Stimulated activated CD4-positive, alpha-beta T cell treated with anti-CD3 and anti-CD28 coated beads, Interleukin-2, amount 100 ng/mL, for 48 hours (primary cell): ENCODE data around the gene RSPH1.
A peak's percentile ranks its signal among the peaks of the same experiment; 100 is the strongest.

Experiments used
- DNase-seq, 2 donors: peaks; one replicate each; pipeline ENCODE4 v3.0.0-alpha.2; 2020

The RSPH1 gene

DNA sequence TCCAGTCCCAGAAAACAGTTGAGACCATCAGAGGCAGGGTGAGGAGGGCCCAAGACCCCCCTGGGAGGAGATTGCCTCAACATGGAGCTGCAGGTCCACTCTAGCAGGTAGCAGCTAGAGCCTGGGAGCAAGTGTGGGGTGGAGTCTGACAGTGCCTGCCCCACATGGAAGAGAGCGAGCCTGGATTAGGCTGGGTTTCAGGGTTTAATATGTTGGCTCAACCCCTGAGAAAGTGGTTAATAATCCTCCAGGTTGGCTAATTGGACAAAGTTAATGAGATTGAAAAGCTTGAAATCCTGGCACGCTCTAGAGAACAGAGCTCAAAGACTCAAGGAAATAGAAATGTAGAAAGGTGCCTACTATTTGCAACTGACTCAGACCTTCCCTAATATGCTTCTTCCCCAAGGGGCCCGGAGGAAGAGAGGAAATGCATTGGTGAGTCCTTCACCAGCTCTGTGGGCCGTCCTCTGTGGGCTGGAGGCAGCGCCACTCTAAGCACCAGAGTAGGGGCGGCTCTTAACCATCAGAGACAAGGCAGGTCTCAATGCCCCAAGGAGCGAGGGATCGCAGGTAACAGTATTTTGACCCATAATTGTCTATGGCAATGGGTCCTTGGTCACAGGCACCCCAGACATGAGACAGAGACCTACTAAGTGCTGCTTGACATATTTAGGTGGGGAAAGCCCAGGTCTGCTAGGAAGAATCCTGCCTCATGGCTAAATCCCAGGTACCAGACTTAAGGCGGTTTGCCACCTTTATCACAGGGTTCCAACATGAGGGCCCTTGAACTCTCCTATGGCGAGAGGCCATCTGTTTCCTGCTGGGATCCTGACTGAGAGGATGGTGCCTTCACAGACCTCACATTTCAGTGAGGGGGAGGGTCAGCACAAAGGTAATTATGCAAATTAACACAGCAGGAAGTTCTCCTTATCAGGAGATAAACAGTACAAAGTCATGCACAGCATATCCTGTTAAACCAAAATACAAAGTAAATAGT is 33.8 kb downstream of the RSPH1 start:
- no peak for DNase-seq

DNA sequence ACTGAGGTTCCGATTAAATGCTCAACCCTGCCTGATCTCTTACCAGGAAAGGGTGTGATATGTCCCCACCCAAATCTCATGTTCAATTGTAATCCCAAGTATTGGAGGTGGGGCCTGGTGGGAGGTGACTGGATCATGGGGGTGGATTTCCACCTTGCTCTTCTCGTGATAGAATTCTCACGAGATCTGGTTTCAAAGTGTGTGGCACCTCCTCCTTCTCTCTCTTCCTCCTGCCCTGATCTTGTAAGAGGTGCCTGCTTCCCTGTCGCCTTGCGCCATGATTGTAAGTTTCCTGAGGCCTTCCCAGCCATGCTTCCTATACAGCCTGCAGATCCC is 34.9 kb downstream of the RSPH1 start:
- DNase-seq = no peak

DNA sequence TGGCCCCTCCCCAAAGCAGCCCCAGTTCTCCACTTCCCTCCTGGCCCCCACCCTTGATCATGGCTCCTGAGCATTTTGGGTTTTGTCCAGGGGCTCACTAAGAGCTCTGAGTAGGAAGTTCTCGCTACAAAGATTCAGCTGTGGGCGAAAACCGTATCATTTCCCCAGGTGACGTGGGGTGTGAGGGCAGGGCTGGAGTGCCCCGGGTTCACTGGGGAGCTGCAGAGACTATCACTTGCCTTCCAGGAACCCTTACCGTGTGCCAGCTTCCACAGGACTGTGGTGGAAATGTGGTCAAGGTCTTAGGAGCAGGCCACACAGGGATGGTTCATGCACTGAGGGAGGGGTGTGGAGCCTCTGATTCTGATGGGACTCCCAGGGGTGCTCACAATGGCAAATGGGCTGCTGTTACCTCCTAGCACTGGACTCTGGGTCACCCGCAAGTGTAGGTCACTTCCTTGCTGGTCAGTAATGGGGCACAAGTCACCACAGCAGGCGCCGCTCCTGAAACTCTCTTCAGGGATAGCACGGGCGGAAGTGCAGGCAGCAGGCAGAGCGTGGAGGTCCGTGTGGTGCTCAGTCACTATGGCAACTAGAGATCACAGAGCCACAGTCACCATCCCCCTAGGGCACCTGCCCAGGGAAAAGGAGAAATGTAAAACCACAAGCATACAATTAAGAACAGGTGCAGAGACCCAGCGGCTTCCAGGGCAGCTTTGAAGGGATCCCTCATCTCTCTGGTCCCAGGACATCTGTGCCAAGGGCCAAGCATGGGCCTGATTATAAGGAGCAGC is 35.4 kb downstream of the RSPH1 start:
- DNase-seq = peak in 1 of 2 donors; percentile 32

DNA sequence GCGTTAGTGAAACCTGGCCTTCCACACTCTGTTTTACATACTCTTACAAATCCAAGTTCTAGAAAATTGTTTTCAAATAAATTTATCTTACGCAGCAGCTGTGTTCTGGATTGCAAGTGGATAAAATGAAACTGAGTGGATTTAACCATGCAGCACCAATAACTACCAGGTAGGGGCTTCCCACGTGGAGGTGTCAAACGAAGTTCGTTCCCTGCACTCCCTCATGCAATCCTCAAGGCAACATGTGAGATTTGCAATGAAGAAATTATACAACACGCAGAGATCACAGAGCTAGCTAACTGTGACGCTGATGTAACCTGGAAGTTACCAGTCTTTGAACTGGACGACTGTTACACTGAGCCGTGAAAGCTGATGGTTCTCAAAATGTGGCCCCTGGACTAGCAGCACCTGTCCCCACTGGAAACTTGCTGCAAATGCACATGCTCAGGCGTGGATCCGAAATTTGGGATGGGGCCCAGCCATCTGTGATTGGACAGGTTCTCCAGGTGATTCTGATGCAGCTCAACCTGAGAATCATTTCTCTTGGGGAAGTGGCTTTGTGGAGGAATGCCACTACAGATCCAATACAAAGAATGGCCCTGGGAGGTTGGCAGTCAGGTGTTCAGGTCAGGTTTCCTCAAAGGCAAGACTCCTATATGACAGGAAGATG is 36.3 kb downstream of the RSPH1 start:
- DNase-seq = no peak

DNA sequence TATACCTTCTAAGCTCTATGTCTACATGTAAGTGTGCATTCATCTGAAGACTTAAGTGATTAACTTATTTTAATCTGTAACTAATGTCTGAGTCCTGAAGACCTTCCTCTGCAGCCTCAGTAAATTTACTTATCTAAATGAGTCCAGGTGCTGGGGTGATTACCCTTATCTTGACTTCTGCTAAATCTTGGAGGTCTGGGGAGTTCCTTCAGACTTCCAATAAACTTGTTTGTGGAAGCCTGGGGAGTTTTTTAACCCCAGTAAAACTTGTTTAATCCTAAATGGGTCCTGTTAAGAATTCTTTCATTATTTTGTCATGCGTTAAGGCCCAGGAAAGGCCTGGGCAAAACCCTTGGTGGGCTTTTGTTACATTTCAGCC is 37.0 kb downstream of the RSPH1 start:
- no peak for DNase-seq

DNA sequence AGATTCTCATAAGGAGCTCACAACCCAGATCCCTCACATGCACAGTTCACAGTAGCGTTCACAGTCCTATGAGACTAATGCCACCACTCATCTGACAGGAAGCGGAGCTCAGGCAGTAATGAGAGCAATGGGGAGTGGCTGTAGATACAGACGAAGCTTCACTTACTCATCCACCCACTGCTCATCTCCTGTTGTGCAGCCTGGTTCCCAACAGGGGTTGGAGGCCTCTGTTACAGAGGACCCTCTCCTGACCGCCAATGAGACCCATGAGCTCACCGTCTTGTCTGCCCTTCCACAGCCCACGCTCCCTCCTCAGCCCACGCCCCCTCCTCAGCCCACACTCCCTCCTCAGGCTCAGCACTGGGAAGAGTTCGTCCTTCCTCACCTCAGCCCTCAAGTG is 39.6 kb downstream of the RSPH1 start:
- peak in 1 of 2 donors; percentile 41 for DNase-seq

DNA sequence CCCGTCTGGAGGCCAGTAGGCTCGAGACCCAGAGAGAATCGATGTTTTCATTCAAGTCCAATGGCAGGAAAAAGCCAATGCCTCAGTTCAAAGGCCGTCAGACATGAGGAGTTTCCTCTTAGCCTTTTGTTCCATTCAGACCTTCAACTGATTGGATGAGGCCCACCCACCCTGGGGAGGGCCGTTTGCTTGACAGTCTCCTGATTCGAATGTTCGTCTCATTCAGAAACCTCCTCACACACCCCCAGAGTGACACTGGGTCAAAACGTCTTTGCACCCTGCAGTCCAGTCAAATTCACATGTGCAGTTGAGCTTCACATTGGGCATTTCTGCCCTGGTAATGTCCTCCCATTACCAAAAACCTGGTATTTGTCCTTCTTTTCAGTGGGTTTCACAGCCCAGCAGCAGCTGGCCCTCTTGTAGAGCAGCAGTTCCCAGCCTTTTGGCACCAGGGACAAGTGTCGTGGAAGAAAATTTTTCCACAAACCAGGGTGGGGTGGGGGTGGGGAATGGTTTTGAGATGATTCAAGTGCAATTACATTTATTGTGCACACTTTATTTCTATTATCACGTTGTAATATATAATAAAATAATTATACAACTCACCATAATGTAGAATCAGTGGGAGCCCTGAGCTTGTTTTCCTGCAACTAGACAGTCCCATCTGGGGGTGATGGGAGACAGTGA is 40.1 kb downstream of the RSPH1 start:
- no peak for DNase-seq

DNA sequence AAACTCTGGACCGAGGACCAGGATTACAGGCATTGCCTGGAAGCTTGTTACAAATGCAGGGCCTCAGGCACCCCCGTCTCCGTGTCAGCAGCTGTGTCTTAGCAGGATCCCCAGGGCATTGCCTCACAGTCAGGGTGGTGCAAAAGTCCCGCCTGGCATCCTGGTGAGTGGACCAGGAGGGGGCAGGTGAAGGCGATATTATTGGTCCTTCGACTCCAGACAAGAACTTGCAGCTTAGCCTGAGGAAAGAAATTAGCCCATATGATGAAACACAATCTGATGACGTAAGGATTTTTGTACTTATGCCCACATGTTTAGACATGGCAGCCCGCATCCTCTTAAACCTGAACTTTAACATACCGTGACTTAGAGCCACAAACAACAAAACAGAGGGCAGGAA is 40.8 kb downstream of the RSPH1 start:
- DNase-seq = no peak

DNA sequence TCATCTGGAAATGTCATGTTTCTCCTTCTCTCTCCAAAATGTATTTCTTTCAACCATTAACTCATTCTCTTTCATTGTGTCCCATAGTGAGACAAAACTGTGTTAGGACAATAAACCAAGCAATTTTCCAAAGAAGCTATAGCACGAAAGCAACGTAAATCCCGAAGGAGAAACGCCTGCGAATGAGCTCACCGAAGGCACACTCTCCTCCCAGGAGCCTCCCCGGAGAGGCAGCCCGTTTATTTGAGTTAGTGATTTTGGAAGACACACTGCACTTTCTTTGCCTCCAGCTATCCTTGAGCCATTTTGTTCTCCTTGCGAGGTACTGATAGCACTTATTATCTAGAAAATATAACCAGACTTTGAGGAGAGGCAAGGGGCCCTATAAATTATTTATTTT is 41.2 kb downstream of the RSPH1 start:
- DNase-seq = no peak

DNA sequence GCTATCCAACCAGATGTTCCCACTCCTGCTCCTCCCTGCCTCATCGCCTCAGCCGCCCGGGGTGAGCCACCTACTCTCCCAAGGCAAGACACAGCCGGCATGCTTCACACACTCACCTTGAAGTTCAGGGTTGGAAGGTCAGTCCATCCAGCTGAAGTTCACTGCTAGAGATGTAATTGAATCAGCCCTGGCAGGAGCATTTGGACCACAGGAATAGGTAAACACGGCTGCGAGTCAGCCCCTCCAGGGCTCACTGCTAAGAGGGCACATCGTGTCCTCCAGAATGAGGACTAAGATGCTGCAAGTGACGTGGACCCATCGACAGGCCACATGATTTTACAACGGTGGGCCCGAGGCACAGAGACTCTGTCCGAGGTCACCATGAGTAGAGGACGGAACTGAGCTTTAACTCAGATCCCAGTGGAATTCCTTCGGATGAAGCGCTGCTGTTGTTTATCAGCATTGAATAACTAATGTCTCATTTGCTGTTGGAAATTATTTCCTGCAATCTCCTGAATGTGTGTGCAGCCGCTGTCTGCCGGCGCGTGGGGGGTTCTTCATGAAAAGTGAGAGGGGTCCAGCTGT is 41.9 kb downstream of the RSPH1 start:
- DNase-seq = no peak

DNA sequence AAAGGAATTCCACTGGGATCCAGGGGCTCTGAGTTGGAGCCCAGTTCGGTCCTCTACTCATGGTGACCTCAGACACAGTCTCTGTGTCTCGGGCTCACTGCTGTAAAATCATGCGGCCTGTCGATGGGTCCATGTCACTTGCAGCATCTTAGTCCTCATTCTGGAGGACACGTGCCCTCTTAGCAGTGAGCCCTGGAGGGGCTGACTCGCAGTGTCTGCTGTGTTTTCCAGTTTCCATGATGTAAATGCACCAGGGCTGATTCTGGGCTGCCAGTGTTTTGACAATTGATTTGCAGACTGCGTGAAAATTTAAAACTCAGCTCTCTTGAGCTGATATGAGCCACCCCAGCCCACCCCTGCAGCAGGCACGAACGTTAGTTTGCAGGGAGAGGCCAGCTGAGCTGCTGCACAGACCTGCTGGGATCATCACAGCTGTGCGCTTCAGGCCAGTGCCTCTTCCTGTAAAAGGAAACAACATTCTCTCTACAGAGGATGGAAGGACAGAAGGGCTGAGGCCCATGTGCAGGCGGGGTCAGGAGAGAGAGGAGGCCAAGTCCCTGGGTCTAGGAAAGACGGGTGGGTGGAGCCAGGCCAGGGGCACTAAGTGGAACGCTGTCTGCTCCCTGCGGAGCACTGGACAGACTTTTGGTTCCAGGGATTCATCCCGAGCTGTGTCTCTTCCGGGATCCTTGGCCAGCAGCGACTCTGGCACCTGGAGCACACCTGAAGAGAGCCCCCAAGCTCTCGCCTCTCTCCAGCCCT is 42.6 kb downstream of the RSPH1 start:
- DNase-seq = no peak

DNA sequence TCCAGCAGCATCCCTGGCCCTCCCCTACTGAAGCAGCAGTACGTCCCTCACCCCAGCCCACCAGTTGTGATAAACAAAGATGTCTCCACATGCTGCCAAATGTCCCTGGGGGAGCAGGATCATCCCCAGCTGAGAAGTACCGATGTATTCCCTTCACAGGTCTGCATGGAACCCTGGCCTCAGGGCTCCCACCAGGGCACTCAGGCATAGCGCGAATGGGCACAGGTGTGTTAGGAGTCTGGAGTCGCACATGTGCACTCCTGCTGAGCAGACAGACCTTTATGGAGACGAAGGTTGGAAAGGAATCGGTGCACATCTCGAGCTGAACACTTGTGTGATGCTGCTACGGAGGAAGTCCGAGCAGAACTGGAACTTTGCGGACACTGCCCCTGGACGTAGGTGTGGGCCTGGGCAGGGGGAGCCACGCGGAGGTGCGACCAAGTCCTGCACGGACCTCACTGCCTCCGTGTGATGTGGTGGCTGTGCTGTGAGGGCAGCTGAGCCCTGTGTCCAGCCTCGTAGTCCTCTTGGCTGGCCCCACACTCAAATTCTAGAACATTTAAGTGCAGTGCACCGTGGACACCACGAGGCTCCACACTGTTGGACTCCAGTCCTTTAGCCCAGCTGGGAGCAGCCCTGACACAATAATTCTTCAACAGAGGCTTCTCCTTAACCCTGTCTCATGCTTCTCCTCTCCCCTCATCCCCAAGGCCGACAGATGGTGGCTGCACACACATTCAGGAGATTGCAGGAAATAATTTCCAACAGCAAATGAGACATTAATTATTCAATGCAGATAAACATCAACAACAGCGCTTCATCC is 43.4 kb downstream of the RSPH1 start:
- DNase-seq = no peak

DNA sequence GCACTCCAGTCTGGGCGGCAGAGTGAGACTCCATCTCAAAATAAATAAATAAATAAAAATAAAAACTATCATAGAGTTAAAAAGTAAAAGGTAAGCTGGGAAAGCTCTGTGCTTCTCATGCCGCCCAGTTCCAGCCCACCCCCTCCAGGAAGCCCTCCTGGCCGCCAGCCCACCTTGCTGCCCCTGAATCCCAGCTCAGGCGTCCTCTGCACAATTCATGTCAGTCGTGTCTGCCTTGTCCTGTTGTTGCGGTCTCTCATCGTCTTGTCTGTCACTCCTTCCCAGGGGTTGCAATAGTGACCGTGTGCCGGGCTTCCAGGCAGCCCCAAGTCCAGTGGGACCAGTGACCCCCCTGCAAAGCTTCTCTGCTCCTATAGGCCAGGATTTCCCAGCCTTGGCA is 44.1 kb downstream of the RSPH1 start:
- DNase-seq = no peak

DNA sequence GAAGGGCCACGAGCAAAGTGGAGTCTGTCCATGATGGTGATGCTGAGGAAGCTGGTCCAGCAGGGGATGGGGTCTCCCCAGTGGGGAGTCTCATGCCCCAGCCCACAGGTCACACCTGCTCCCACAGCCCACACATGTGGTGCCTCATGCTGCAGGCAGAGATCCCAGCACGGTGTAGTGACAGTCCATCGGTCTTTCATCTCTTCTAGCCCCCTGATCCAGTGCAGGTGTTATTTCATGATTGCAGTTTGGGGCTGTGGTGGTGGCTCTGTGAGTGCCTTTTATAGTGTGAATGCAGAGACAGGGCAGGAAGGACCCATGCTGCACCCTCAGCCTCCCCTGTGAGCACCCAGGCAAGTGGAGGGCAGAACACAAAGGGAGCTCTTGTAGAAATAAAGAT is 47.3 kb downstream of the RSPH1 start:
- DNase-seq = no peak

DNA sequence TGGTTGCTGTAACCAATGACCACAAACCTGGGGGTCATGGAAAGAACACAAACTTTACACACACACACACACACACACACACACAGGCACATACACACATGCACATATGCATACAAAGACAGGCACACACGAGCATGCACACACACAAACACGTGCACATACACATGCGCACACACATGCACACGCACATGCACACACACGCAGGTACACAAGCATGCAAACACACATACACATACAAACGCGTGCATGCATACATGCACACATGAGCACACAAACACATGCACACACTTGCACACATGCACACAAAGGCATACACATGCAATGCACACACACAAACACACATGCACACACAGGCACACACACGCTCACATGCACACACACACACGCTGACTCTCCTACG is 48.3 kb downstream of the RSPH1 start:
- DNase-seq = no peak

DNA sequence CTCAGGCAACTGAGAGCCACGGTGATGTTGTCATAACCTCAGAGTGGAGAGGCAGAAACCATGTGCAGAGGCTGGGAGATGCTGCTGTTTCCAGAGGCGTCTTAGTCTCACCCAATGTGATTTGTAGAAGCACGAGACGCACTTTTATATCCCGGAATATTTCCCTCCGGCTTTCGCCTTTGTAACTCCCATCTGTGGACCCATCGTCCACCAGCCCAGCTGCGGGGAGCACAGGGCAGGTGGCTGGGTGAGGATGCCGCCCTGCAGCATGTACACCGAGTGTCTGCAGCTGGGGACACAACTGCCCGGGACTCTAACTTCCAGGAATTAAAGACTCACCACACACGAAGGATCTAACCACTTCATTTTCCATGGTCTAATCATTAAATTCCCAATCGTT is 48.8 kb downstream of the RSPH1 start:
- DNase-seq = no peak

DNA sequence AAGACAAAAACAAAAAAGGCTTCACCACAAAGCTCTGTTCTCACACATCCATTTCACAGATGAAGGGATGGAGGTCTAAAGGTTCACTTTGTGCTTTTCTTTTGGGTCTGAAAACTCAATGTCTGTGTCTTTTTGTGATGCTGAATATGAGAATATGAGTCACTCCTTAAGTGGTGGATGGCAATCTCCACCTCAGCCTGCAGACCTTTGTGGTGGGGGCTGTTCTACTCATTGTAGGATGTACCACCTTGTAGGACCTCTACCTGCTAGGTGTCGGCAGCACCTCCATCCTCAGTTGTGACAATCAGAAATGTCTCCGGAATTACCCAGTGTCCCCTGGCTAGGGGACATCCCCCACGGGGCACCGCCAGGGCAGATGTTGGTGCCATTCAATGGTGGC is 49.5 kb downstream of the RSPH1 start:
- DNase-seq = no peak

DNA sequence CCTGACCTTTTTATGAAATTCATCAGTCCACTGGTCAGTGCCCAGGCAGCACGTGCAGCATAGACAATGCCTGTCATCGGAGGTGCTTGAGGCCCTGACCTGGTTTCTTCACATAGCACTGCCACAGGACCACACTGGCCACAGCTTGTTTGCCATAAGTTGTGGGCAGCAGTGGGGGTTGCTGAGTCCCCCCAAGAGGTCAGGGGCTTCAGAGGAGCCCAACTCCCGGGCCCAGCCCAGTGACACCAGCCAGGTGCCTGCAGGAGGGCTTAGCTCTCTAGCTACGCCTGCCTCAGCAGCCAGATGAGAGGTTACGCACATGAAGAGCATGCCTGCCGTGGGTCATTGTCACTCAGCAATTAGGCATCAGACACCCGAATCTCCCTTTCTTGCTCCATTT is 50.7 kb downstream of the RSPH1 start:
- DNase-seq = no peak

DNA sequence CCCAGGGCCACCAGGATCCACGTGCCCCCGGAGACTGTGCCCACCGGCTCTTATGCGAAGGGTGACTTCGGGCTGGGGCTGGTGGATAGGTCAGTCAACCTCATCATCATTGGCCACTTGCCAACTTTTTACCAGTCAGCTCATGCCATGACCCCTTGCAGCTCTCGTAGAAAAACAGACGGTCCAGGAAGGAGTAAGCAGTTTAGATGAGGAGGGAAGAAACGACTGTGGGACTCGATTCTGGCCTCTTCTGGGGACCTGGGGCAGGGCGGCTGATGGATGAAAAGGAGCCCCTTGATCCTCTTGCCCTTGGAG is 51.3 kb downstream of the RSPH1 start:
- no peak for DNase-seq

DNA sequence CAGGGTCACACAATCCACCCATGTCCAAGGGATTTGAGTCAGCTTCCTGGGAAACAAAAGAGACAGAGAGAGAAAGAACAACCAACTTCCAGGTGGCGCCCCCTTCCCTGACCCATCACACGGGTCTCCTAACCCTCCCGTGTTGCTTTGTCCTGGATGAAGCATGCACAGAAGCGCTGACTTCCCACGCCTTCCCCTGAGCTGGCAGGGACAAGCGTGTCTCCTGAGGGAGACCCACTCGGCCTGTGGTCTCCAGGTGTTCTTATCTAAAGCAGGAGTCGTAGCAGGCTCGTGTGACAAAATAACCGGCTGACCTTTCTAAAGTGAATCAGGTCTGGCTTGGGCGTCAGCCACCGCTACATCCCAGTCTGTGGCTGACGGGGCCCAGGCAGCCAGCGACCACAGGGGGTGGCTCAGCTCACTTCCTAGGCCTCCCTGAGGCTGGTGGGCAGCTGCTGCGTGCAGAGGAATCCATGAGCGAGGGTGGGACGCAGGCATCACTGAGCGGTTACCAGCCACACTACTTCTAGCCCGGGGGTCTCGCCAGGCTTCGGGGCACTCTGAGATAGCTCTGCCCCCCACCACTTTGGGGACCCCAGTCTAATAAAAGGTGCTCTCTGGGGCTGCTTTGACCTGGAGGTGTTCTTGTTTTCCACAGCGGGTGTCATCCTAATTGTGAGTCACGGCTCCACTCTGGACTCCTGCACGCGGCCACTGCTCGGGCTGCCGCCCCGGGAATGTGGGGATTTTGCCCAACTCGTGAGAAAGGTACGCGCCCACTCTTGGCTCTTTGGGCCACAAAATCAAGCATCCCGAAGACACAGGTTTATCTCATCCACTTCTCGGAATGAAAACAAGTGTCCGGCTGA is 51.9 kb downstream of the RSPH1 start:
- DNase-seq = no peak
